K562 (cell line): Measurements from ENCODE around the gene LMNA. TPM values are rescaled to one million over a fixed set of nuclear protein-coding genes. Genes with fewer than 3 reads are reported as not detected.

Experiments used
- ARNT ChIP-seq, 2 experiments: fragments of 450-650 bp; IDR thresholded peaks; 2 replicates each; pipeline ENCODE4 v1.6.1; 2016; ENCODE audit warnings: mild to moderate bottlenecking in 1 of 2
- CBX8 ChIP-seq: fragments of 200-600 bp; sonication (generic); IDR thresholded peaks from 2 replicates; pipeline ENCODE4 v1.6.1; 2012; ENCODE audit warnings: borderline replicate concordance, mixed run types, low read depth, mild to moderate bottlenecking, moderate library complexity, mixed read lengths, low read length, control low read depth, inconsistent platforms; ENCODE audit not compliant: poor library complexity, severe bottlenecking; ENCODE audit errors: extremely low read depth
- DACH1 ChIP-seq: fragments of 450-650 bp; IDR thresholded peaks from 2 replicates; pipeline ENCODE4 v1.6.1; 2018; ENCODE audit not compliant: partially characterized antibody
- FOXJ3 ChIP-seq: sonication (generic); formaldehyde crosslinking; IDR thresholded peaks from 2 replicates; pipeline ENCODE4 v1.4.0; 2020; ENCODE audit warnings: mild to moderate bottlenecking, missing genetic modification reagents
- GATAD2A ChIP-seq: fragments of 450-650 bp; IDR thresholded peaks from 2 replicates; pipeline ENCODE4 v1.6.1; 2017
- HCFC1 ChIP-seq: IDR thresholded peaks from 2 replicates; pipeline ENCODE4 v1.6.1; 2012; ENCODE audit warnings: low read depth, low read length, improper control_type of control experiment
- HMG20B ChIP-seq: fragments of 250-450 bp; sonication (Bioruptor Pico); IDR thresholded peaks from 2 replicates; pipeline ENCODE4 v1.5.0; 2021; ENCODE audit warnings: mild to moderate bottlenecking
- HNRNPK ChIP-seq: fragments of 200-400 bp; formaldehyde crosslinking; IDR thresholded peaks from one replicate; pipeline ENCODE4 v1.6.1; 2018; ENCODE audit warnings: mild to moderate bottlenecking, low read depth, low read length; ENCODE audit not compliant: poor library complexity, severe bottlenecking
- IRF1 ChIP-seq: sonication (generic); formaldehyde crosslinking; IDR thresholded peaks from 2 replicates; pipeline ENCODE4 v1.8.0; 2022; ENCODE audit warnings: missing genetic modification reagents, mild to moderate bottlenecking, borderline replicate concordance
- MTA3 ChIP-seq: fragments of 450-650 bp; formaldehyde crosslinking; IDR thresholded peaks from 2 replicates; pipeline ENCODE4 v1.6.1; 2017; ENCODE audit warnings: mild to moderate bottlenecking, borderline replicate concordance
- NFIC ChIP-seq: fragments of 450-650 bp; IDR thresholded peaks from 2 replicates; pipeline ENCODE4 v1.6.1; 2017; ENCODE audit warnings: mild to moderate bottlenecking, inconsistent platforms
- NFRKB ChIP-seq: fragments of 450-650 bp; IDR thresholded peaks from 2 replicates; pipeline ENCODE4 v1.6.1; 2016; ENCODE audit warnings: low read depth
- PCBP1 ChIP-seq: fragments of 200-400 bp; formaldehyde crosslinking; IDR thresholded peaks from 2 replicates; pipeline ENCODE4 v1.6.1; 2018; ENCODE audit warnings: mild to moderate bottlenecking, low read depth, low read length; ENCODE audit not compliant: poor library complexity, severe bottlenecking
- POLR2AphosphoS5 ChIP-seq: IDR thresholded peaks from 2 replicates; pipeline ENCODE4 v1.6.1; 2011; ENCODE audit warnings: mild to moderate bottlenecking, low read depth, low read length, moderate library complexity; ENCODE audit not compliant: control insufficient read depth, insufficient read depth
- POLR3A ChIP-seq: IDR thresholded peaks from 2 replicates; pipeline ENCODE4 v1.6.1; 2011; ENCODE audit warnings: borderline replicate concordance, mild to moderate bottlenecking, moderate library complexity; ENCODE audit not compliant: insufficient read length, insufficient read depth; ENCODE audit errors: extremely low read depth
- RBM14 ChIP-seq: fragments of 200-400 bp; formaldehyde crosslinking; IDR thresholded peaks from 2 replicates; pipeline ENCODE4 v1.6.1; 2018; ENCODE audit warnings: low read depth, mild to moderate bottlenecking, low read length, moderate library complexity, borderline replicate concordance; ENCODE audit not compliant: insufficient read depth
- RBM22 ChIP-seq: fragments of 200-400 bp; formaldehyde crosslinking; IDR thresholded peaks from 2 replicates; pipeline ENCODE4 v1.6.1; 2018; ENCODE audit warnings: low read length, low read depth; ENCODE audit not compliant: poor library complexity, severe bottlenecking
- SAFB ChIP-seq: fragments of 200-400 bp; formaldehyde crosslinking; IDR thresholded peaks from 2 replicates; pipeline ENCODE4 v1.6.1; 2017; ENCODE audit warnings: low read depth, low read length, borderline replicate concordance
- SMAD1 ChIP-seq: fragments of 150-350 bp; IDR thresholded peaks from 2 replicates; pipeline ENCODE4 v1.6.1; 2014; ENCODE audit warnings: low read length, low read depth; ENCODE audit not compliant: partially characterized antibody
- SMARCA5 ChIP-seq: fragments of 450-650 bp; IDR thresholded peaks from 2 replicates; pipeline ENCODE4 v1.6.1; 2016
- SP2 ChIP-seq: IDR thresholded peaks from 2 replicates; pipeline ENCODE4 v1.6.1; 2011; ENCODE audit warnings: mild to moderate bottlenecking, low read depth, low read length, moderate library complexity; ENCODE audit not compliant: poor library complexity, severe bottlenecking; ENCODE audit errors: extremely low read depth
- TFAP4 ChIP-seq: sonication (generic); formaldehyde crosslinking; IDR thresholded peaks from 2 replicates; pipeline ENCODE4 v1.8.0; 2022; ENCODE audit warnings: missing genetic modification reagents, mild to moderate bottlenecking, moderate library complexity, borderline replicate concordance
- TRIM24 ChIP-seq, 2 experiments: fragments of 450-650 bp; IDR thresholded peaks; 2 replicates each; pipeline ENCODE4 v1.6.1; 2016
- USF1 ChIP-seq: sonication (generic); formaldehyde crosslinking; IDR thresholded peaks from 2 replicates; pipeline ENCODE4 v1.9.0; 2022; ENCODE audit warnings: mild to moderate bottlenecking, missing genetic modification reagents
- ZNF175 ChIP-seq: fragments of 200-800 bp; sonication (Bioruptor generic); IDR thresholded peaks from 2 replicates; pipeline ENCODE4 v1.6.1; 2016; ENCODE audit warnings: low read depth, mild to moderate bottlenecking, missing genetic modification characterization, missing compliant biosample characterization
- ZNF561 ChIP-seq: fragments of 450-650 bp; formaldehyde crosslinking; conservative IDR thresholded peaks from 2 replicates; pipeline ENCODE4 v1.4.0; 2020; ENCODE audit warnings: mild to moderate bottlenecking, moderate library complexity
- ZNF644 ChIP-seq: fragments of 200-800 bp; sonication (Bioruptor generic); IDR thresholded peaks from 2 replicates; pipeline ENCODE4 v1.6.1; 2016; ENCODE audit warnings: low read depth, missing genetic modification characterization, missing compliant biosample characterization
- polyA plus RNA-seq, 8 experiments: library from polyadenylated mRNA; depleted of rRNA in 4 of 8; stranded (reverse) in 5 of 8; unstranded in 3 of 8; fragments of >200 nt; fragmentation: Nextera tagmentation in 2 of 8; fragmentation: Illumina TruSeq in 1 of 8; extraction: Ambion mirVana in 2 of 8; extraction: Trizol in 1 of 8; gene quantifications; 2 replicates each; pipeline versions ENCODE4 v1.2.1 to v1.2.3, GENCODE V29; 2011 to 2014; ENCODE audit warnings: inconsistent platforms in 1 of 8, missing spikeins in 1 of 8
- total RNA-seq, 7 experiments: library from RNA; depleted of rRNA in 6 of 7; stranded (reverse); fragments of >200 nt in 6 of 7; fragmentation: Illumina TruSeq in 2 of 7; extraction: Trizol in 2 of 7; gene quantifications; 2 replicates each; pipeline versions ENCODE4 v1.2.1 to v1.2.3, GENCODE V29; 2011 to 2021; ENCODE audit warnings: low replicate concordance in 1 of 7

The LMNA gene
- total and polyA plus RNA-seq, 9 of the 15 experiments (the other 6 are each of a cell fraction or from before 2014, with no cell fraction given) = 1.00 to 347 (median 88.2) TPM

- TF ChIP-seq IRF1 (CRISPR knock-in tag) (no peak), ZNF175 (CRISPR knock-in tag) (no peak), POLR2AphosphoS5 (no peak), HMG20B (CRISPR knock-in tag) (no peak), RBM14 (no peak), HNRNPK (no peak), ZNF644 (tag) (no peak), FOXJ3 (no peak), TFAP4 (CRISPR knock-in tag) (peak; percentile 91), NFIC (peak; percentile 37; the same call in 1 of the 2 replicates), SP2 (no peak), TRIM24 (IDR thresholded peaks at IDR 0.05) (no peak), MTA3 (no peak), CBX8 (no peak), SMARCA5 (no peak), USF1 (no peak), SAFB (no peak), ARNT (IDR thresholded peaks at IDR 0.05) (no peak), RBM22 (no peak), DACH1 (no peak), ZNF561 (CRISPR knock-in tag) (no peak), SMAD1 (peak; percentile 34), HCFC1 (peak; percentile 29; the same call in 1 of the 2 replicates), PCBP1 (no peak), GATAD2A (peak; percentile 67; the same call in 1 of the 2 replicates), NFRKB (no peak), POLR3A (no peak)
Observed at GRCh38 chr1:156096640-156097391, 17.7 kb upstream of the LMNA start (continued).
